SK-N-SH (cell line): ENCODE data around the gene ZNF33B. TPM values are rescaled to one million over a fixed set of nuclear protein-coding genes. Genes with fewer than 3 reads are reported as not detected.

Experiments
- CTCF ChIA-PET: fragments of 300-600, 350-600 bp; formaldehyde crosslinking; extraction: SDS; loops from one replicate; lab custom pipeline; 2021; lab: Yijun Ruan, JAX
- POLR2A ChIA-PET: fragments of 350-600 bp; sonication (Branson Sonifier 250); formaldehyde crosslinking; extraction: SDS; loops from one replicate; lab custom pipeline; 2020; ENCODE audit warnings: antibody characterized with exemption, inconsistent platforms; lab: Yijun Ruan, JAX
- DNase-seq: peaks from one replicate; pipeline ENCODE4 v3.0.0; 2012
- H2AFZ ChIP-seq: fragments of 200-600 bp; sonication (generic); 2 replicates; pipeline ENCODE4 v1.8.1; 2016; ENCODE audit warnings: antibody characterized with exemption, mild to moderate bottlenecking, low read depth
- H3F3A ChIP-seq: fragments of 200-600 bp; sonication (generic); replicated peaks from 2 replicates; pipeline ENCODE3; 2016; ENCODE audit warnings: antibody characterized with exemption, mild to moderate bottlenecking; ENCODE audit not compliant: insufficient read depth
- H3K27ac ChIP-seq, 2 experiments: fragments of 200-500 bp in 1 of 2; fragments of 200-600 bp in 1 of 2; sonication (Bioruptor generic) in 1 of 2; sonication (generic), shearing (Covaris generic) in 1 of 2; 2 replicates each; pipeline versions ENCODE4 v1.5.1 to v1.6.1; 2014 to 2016; ENCODE audit warnings: low read depth in 2 of 2, inconsistent platforms in 1 of 2, low read length in 1 of 2, mild to moderate bottlenecking in 1 of 2, mixed read lengths in 1 of 2
- H3K27me3 ChIP-seq: fragments of 200-600 bp; sonication (generic), shearing (Covaris generic); 2 replicates; pipeline ENCODE4 v1.6.1; 2016; ENCODE audit warnings: mixed run types; ENCODE audit not compliant: insufficient read depth
- H3K36me3 ChIP-seq, 2 experiments: fragments of 200-500 bp in 1 of 2; fragments of 200-600 bp in 1 of 2; sonication (Bioruptor generic) in 1 of 2; sonication (generic) in 1 of 2; replicated peaks in 1 of 2; 2 replicates each; pipeline versions ENCODE3 to v1.5.1; 2014 to 2016; ENCODE audit warnings: low read length in 1 of 2, mild to moderate bottlenecking in 1 of 2; ENCODE audit not compliant: insufficient read depth in 2 of 2, control insufficient read depth in 1 of 2
- H3K4me1 ChIP-seq, 2 experiments: fragments of 200-500 bp in 1 of 2; fragments of 200-600 bp in 1 of 2; sonication (Bioruptor generic) in 1 of 2; sonication (generic), shearing (Covaris generic) in 1 of 2; 2 replicates each; pipeline versions ENCODE4 v1.5.1 to v1.6.1; 2014 to 2016; ENCODE audit warnings: low read depth in 1 of 2, low read length in 1 of 2, mixed run types in 1 of 2; ENCODE audit not compliant: insufficient read depth in 2 of 2, control insufficient read depth in 1 of 2
- H3K4me2 ChIP-seq: fragments of 200-600 bp; sonication (generic), shearing (Covaris generic); 2 replicates; pipeline ENCODE4 v1.6.1; 2017; ENCODE audit warnings: mixed run types
- H3K4me3 ChIP-seq, 2 experiments: fragments of 200-500 bp in 1 of 2; fragments of 200-600 bp in 1 of 2; sonication (Bioruptor generic) in 1 of 2; sonication (generic), shearing (Covaris generic) in 1 of 2; 2 replicates each; pipeline versions ENCODE4 v1.5.1 to v1.8.1; 2014 to 2016; ENCODE audit warnings: low read depth in 2 of 2, inconsistent platforms in 1 of 2, low read length in 1 of 2, mild to moderate bottlenecking in 1 of 2, mixed read lengths in 1 of 2, moderate library complexity in 1 of 2
- H3K79me2 ChIP-seq: fragments of 200-600 bp; sonication (generic); 2 replicates; pipeline ENCODE4 v1.8.1; 2017; ENCODE audit warnings: mild to moderate bottlenecking; ENCODE audit not compliant: insufficient read depth
- H3K9ac ChIP-seq: fragments of 200-600 bp; sonication (generic); 2 replicates; pipeline ENCODE4 v1.6.1; 2017; ENCODE audit warnings: mixed run types
- H3K9me2 ChIP-seq: fragments of 200-600 bp; sonication (generic); 2 replicates; pipeline ENCODE4 v1.6.1; 2017; ENCODE audit warnings: mixed run types
- H3K9me3 ChIP-seq: fragments of 200-600 bp; sonication (generic); 2 replicates; pipeline ENCODE4 v1.6.1; 2017; ENCODE audit warnings: mixed run types, mild to moderate bottlenecking, moderate library complexity
- H4K20me1 ChIP-seq: fragments of 200-600 bp; sonication (generic); 2 replicates; pipeline ENCODE4 v1.6.1; 2017; ENCODE audit warnings: mild to moderate bottlenecking, mixed run types; ENCODE audit not compliant: insufficient read depth
- ELF1 ChIP-seq: IDR thresholded peaks from 2 replicates; pipeline ENCODE4 v1.4.0; 2012
- EP300 ChIP-seq, 2 experiments: IDR thresholded peaks; 2 replicates each; pipeline versions ENCODE4 v1.4.0 to v1.6.1; 2012; ENCODE audit warnings: borderline replicate concordance in 1 of 2, low read depth in 1 of 2, low read length in 1 of 2
- EZH2phosphoT487 ChIP-seq: fragments of 200-600 bp; sonication (generic); IDR thresholded peaks from 2 replicates; pipeline ENCODE4 v1.6.1; 2017; ENCODE audit warnings: low read depth, mixed run types, mild to moderate bottlenecking, antibody characterized with exemption, moderate library complexity, borderline replicate concordance
- GABPA ChIP-seq: IDR thresholded peaks from 2 replicates; pipeline ENCODE4 v1.4.0; 2012; ENCODE audit warnings: low read depth, mild to moderate bottlenecking
- GATA2 ChIP-seq: sonication (generic); formaldehyde crosslinking; IDR thresholded peaks from 2 replicates; pipeline ENCODE4 v1.5.0; 2020; ENCODE audit warnings: mild to moderate bottlenecking, missing genetic modification reagents
- JUND ChIP-seq: IDR thresholded peaks from 2 replicates; pipeline ENCODE4 v1.4.0; 2012
- MXI1 ChIP-seq: IDR thresholded peaks from 2 replicates; pipeline ENCODE4 v1.6.1; 2012; ENCODE audit warnings: mild to moderate bottlenecking, low read depth, low read length, improper control_type of control experiment
- NFIC ChIP-seq: IDR thresholded peaks from 2 replicates; pipeline ENCODE4 v1.4.0; 2012; ENCODE audit warnings: borderline replicate concordance
- NRF1 ChIP-seq: IDR thresholded peaks from 2 replicates; pipeline ENCODE4 v1.6.1; 2012; ENCODE audit warnings: low read depth, mild to moderate bottlenecking, low read length
- RCOR1 ChIP-seq: fragments of 150-350 bp; IDR thresholded peaks from 2 replicates; pipeline ENCODE4 v1.6.1; 2017; ENCODE audit warnings: antibody characterized with exemption, low read length
- RFX5 ChIP-seq: IDR thresholded peaks from 2 replicates; pipeline ENCODE4 v1.6.1; 2012; ENCODE audit warnings: mild to moderate bottlenecking, improper control_type of control experiment, low read length
- RXRA ChIP-seq: IDR thresholded peaks from 2 replicates; pipeline ENCODE4 v1.4.0; 2012; ENCODE audit warnings: low read depth, mild to moderate bottlenecking, borderline replicate concordance
- SIN3A ChIP-seq: IDR thresholded peaks from 2 replicates; pipeline ENCODE4 v1.6.1; 2012; ENCODE audit warnings: low read depth, mild to moderate bottlenecking, low read length, moderate library complexity, borderline replicate concordance
- SMC3 ChIP-seq: IDR thresholded peaks from 2 replicates; pipeline ENCODE4 v1.6.1; 2012; ENCODE audit warnings: low read depth, low read length, improper control_type of control experiment
- TAF1 ChIP-seq: IDR thresholded peaks from 2 replicates; pipeline ENCODE4 v1.6.1; 2012; ENCODE audit warnings: low read depth, mild to moderate bottlenecking, low read length, moderate library complexity, borderline replicate concordance
- TCF12 ChIP-seq: IDR thresholded peaks from 2 replicates; pipeline ENCODE4 v1.4.0; 2012
- WGBS: methylation state at CpG from one replicate; pipeline ENCODE4 v1.1.6; 2017; ENCODE audit warnings: low lambda C conversion rate; 5-methylcytosine and 5-hydroxymethylcytosine counted together
- polyA plus RNA-seq, 3 experiments: library from polyadenylated mRNA; depleted of rRNA; stranded (reverse); fragments of >200 nt; gene quantifications; 2 replicates each; pipeline ENCODE4 v1.2.3, GENCODE V29; 2012
- TF ChIP-seq, protein P1 (sequence below): fragments of 150-350 bp; IDR thresholded peaks from 2 replicates; pipeline ENCODE4 v1.6.1; 2016; ENCODE audit warnings: mild to moderate bottlenecking, low read depth, low read length
- TF ChIP-seq, protein P2 (sequence below): IDR thresholded peaks from 2 replicates; pipeline ENCODE4 v1.4.0; 2012; ENCODE audit warnings: low read depth, borderline replicate concordance
- TF ChIP-seq, protein P3 (sequence below): IDR thresholded peaks from 2 replicates; pipeline ENCODE4 v1.4.0; 2012; ENCODE audit warnings: low read depth
- TF ChIP-seq, protein P4 (sequence below): IDR thresholded peaks from 2 replicates; pipeline ENCODE4 v1.6.1; 2012; ENCODE audit warnings: mild to moderate bottlenecking, low read depth, low read length, moderate library complexity
- TF ChIP-seq, protein P5 (sequence below): fragments of 200-600 bp; sonication (generic); IDR thresholded peaks from 2 replicates; pipeline ENCODE4 v1.6.1; 2017; ENCODE audit warnings: antibody characterized with exemption, mild to moderate bottlenecking, moderate library complexity

The ZNF33B gene
- polyA plus RNA-seq, 1 of the 3 experiments (the other 2 are of a cell fraction) = 5.6 TPM

DNA sequence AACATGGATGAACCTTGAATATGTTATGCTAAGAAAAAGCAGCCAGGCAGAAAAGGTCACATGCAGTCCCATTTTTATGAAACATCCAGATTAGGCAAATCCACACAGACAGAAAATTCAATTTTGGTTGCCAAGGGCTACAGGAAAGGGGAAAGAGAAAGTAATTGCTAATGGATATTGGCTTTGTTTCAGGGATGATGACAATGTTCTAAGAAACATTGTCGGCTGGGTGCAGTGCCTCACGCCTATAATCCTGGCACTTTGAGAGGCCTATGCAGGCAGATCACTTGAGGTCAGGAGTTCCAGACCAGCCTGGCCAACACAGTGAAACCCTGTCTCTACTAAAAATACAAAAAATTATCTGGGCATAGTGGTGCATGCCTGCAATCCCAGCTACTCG is 23.0 kb downstream of the ZNF33B start:
- CTCF ChIA-PET = no interaction called here
- no peak overlapping the region for H2AFZ ChIP-seq
- peaks cover 31 to 49% of the 10 kb centered on the region in 2 experiments for H3K36me3 ChIP-seq
- H3K4me2 ChIP-seq = no peak overlapping the region
- POLR2A ChIA-PET = no interaction called here
- no peaks in the 10 kb centered on the region for H3K4me1 ChIP-seq
- H3K79me2 ChIP-seq = no peaks in the 10 kb centered on the region
- H3K27me3 ChIP-seq = no peaks in the 10 kb centered on the region
- no peaks in the 10 kb centered on the region for H3K9me2 ChIP-seq
- no peak for DNase-seq
- no peak overlapping the region for H3K27ac ChIP-seq
- WGBS = 84% methylated on average over 3 of the region's 3 CpGs
- no peaks in the 10 kb centered on the region for H3K9me3 ChIP-seq
- H3F3A ChIP-seq = no peaks in the 10 kb centered on the region
- no peaks in the 10 kb centered on the region for H4K20me1 ChIP-seq
- no peak overlapping the region for H3K9ac ChIP-seq
- H3K4me3 ChIP-seq = no peak overlapping the region
- TF ChIP-seq JUND (no peak), TAF1 (no peak), NFIC (no peak), MXI1 (no peak)
- TF ChIP-seq, protein P1, sequence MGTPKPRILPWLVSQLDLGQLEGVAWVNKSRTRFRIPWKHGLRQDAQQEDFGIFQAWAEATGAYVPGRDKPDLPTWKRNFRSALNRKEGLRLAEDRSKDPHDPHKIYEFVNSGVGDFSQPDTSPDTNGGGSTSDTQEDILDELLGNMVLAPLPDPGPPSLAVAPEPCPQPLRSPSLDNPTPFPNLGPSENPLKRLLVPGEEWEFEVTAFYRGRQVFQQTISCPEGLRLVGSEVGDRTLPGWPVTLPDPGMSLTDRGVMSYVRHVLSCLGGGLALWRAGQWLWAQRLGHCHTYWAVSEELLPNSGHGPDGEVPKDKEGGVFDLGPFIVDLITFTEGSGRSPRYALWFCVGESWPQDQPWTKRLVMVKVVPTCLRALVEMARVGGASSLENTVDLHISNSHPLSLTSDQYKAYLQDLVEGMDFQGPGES = no peak
- TF ChIP-seq, protein P2, sequence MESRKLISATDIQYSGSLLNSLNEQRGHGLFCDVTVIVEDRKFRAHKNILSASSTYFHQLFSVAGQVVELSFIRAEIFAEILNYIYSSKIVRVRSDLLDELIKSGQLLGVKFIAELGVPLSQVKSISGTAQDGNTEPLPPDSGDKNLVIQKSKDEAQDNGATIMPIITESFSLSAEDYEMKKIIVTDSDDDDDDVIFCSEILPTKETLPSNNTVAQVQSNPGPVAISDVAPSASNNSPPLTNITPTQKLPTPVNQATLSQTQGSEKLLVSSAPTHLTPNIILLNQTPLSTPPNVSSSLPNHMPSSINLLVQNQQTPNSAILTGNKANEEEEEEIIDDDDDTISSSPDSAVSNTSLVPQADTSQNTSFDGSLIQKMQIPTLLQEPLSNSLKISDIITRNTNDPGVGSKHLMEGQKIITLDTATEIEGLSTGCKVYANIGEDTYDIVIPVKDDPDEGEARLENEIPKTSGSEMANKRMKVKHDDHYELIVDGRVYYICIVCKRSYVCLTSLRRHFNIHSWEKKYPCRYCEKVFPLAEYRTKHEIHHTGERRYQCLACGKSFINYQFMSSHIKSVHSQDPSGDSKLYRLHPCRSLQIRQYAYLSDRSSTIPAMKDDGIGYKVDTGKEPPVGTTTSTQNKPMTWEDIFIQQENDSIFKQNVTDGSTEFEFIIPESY = no peak

DNA sequence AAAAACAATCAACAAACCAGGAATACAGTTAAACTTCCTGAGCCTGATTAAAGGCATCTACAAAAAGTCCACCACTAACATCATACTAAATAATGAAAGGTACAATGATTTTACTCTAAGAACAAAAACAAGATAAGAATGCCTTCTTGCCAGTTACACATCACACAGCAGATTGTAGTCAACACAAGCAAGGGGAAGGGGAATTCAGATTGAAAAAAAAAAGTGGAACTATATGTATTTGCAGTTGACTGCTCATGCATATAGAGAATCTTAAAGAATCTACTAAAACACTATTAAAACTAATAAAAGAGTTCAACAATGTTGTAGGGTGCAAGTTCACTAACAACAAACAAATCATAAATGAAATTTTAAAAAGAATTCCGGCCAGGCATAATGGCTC is 28.5 kb downstream of the ZNF33B start:
- Histone ChIP-seq H3K4me1 (no peaks in the 10 kb centered on the region), H3K9ac (no peak overlapping the region)
- TF ChIP-seq MXI1 (no peak), GABPA (no peak), RFX5 (no peak), SIN3A (no peak), SMC3 (no peak), EP300 (IDR thresholded peaks at IDR 0.05; ENCODE audit: borderline replicate concordance in 1 of 2, low read depth in 1 of 2, low read length in 1 of 2) (no peak), EZH2phosphoT487 (no peak), RCOR1 (no peak), NRF1 (no peak), ELF1 (no peak), RXRA (no peak), JUND (no peak), GATA2 (CRISPR knock-in tag) (no peak), TCF12 (no peak)
- TF ChIP-seq, protein P3, sequence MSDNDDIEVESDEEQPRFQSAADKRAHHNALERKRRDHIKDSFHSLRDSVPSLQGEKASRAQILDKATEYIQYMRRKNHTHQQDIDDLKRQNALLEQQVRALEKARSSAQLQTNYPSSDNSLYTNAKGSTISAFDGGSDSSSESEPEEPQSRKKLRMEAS = no peak
- TF ChIP-seq, protein P4, sequence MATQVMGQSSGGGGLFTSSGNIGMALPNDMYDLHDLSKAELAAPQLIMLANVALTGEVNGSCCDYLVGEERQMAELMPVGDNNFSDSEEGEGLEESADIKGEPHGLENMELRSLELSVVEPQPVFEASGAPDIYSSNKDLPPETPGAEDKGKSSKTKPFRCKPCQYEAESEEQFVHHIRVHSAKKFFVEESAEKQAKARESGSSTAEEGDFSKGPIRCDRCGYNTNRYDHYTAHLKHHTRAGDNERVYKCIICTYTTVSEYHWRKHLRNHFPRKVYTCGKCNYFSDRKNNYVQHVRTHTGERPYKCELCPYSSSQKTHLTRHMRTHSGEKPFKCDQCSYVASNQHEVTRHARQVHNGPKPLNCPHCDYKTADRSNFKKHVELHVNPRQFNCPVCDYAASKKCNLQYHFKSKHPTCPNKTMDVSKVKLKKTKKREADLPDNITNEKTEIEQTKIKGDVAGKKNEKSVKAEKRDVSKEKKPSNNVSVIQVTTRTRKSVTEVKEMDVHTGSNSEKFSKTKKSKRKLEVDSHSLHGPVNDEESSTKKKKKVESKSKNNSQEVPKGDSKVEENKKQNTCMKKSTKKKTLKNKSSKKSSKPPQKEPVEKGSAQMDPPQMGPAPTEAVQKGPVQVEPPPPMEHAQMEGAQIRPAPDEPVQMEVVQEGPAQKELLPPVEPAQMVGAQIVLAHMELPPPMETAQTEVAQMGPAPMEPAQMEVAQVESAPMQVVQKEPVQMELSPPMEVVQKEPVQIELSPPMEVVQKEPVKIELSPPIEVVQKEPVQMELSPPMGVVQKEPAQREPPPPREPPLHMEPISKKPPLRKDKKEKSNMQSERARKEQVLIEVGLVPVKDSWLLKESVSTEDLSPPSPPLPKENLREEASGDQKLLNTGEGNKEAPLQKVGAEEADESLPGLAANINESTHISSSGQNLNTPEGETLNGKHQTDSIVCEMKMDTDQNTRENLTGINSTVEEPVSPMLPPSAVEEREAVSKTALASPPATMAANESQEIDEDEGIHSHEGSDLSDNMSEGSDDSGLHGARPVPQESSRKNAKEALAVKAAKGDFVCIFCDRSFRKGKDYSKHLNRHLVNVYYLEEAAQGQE = no peak
- TF ChIP-seq, protein P5, sequence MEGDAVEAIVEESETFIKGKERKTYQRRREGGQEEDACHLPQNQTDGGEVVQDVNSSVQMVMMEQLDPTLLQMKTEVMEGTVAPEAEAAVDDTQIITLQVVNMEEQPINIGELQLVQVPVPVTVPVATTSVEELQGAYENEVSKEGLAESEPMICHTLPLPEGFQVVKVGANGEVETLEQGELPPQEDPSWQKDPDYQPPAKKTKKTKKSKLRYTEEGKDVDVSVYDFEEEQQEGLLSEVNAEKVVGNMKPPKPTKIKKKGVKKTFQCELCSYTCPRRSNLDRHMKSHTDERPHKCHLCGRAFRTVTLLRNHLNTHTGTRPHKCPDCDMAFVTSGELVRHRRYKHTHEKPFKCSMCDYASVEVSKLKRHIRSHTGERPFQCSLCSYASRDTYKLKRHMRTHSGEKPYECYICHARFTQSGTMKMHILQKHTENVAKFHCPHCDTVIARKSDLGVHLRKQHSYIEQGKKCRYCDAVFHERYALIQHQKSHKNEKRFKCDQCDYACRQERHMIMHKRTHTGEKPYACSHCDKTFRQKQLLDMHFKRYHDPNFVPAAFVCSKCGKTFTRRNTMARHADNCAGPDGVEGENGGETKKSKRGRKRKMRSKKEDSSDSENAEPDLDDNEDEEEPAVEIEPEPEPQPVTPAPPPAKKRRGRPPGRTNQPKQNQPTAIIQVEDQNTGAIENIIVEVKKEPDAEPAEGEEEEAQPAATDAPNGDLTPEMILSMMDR = no peak
- TF ChIP-seq, all 33 proteins: peak for 0
- Histone ChIP-seq H4K20me1 (no peaks in the 10 kb centered on the region), H3K79me2 (no peaks in the 10 kb centered on the region), H2AFZ (no peak overlapping the region), H3K27me3 (no peaks in the 10 kb centered on the region), H3K4me3 (no peak overlapping the region), H3K9me3 (no peaks in the 10 kb centered on the region), H3F3A (no peaks in the 10 kb centered on the region), H3K9me2 (no peaks in the 10 kb centered on the region), H3K36me3 (peaks cover 33 to 49% of the 10 kb centered on the region in 2 experiments), H3K4me2 (no peak overlapping the region), H3K27ac (no peak overlapping the region)
- ChIA-PET CTCF (no interaction called here), POLR2A (no interaction called here)
- DNase-seq = no peak
- WGBS = 91% methylated on average over 1 of the region's 1 CpG
